A549 (cell line): ENCODE data around the gene KCNQ1OT1. TPM values are rescaled to one million over a fixed set of nuclear protein-coding genes. Genes with fewer than 3 reads are reported as not detected.

Source experiments
- ATAC-seq, 2 experiments: fragments of 200-7000 bp in 1 of 2; fragments of >200 bp in 1 of 2; cut with Nextera tagmentation in 1 of 2; cut with Tn5 transposase in 1 of 2; 3 replicates each; pipeline versions ENCODE4 v1.8.0 to v1.9.1; 2018 to 2020; ENCODE audit warnings: mild to moderate bottlenecking in 1 of 2, moderate library complexity in 1 of 2
- CTCF ChIA-PET: fragments of 300-600 bp; sonication (Branson Sonifier 250); formaldehyde crosslinking; extraction: SDS; loops from one replicate; lab custom pipeline; 2021; ENCODE audit warnings: antibody characterized with exemption, inconsistent platforms; lab: Yijun Ruan, JAX
- POLR2A ChIA-PET: fragments of 350-600 bp; formaldehyde crosslinking; extraction: SDS; loops from one replicate; lab custom pipeline; 2021; ENCODE audit warnings: antibody characterized with exemption, inconsistent platforms; lab: Yijun Ruan, JAX
- DNase-seq, 2 experiments: peaks; one replicate each; pipeline versions ENCODE4 v3.0.0 to v3.0.0-alpha.2; 2011 to 2016; ENCODE audit warnings: low read depth in 1 of 2, low spot score in 1 of 2
- FAIRE-seq: peaks from 2 replicates; lab custom pipeline; 2011; peaks lifted over from hg19 to GRCh38; lab: Jason Lieb, UNC
- H3K27ac ChIP-seq, 2 experiments: fragments of >200 bp; sonication (Bioruptor Twin); formaldehyde crosslinking; 3 replicates each; pipeline ENCODE4 v1.5.1; 2016 to 2017
- H3K4me1 ChIP-seq: fragments of >200 bp; sonication (Bioruptor Twin); formaldehyde crosslinking; 3 replicates; pipeline ENCODE4 v1.6.1; 2016
- H3K4me2 ChIP-seq: fragments of >200 bp; sonication (Bioruptor Twin); formaldehyde crosslinking; 3 replicates; pipeline ENCODE4 v1.6.1; 2016
- H3K4me3 ChIP-seq: fragments of >200 bp; sonication (Bioruptor Twin); formaldehyde crosslinking; 3 replicates; pipeline ENCODE4 v1.5.1; 2016
- H3K9me3 ChIP-seq: fragments of >200 bp; sonication (Bioruptor Twin); formaldehyde crosslinking; 3 replicates; pipeline ENCODE4 v1.6.1; 2016
- CBX8 ChIP-seq: fragments of 200-600 bp; sonication (generic); IDR thresholded peaks from 2 replicates; pipeline ENCODE4 v1.6.1; 2016
- CHD2 ChIP-seq: fragments of 150-350 bp; IDR thresholded peaks from 2 replicates; pipeline ENCODE4 v1.6.1; 2014; ENCODE audit warnings: low read length; ENCODE audit not compliant: partially characterized antibody
- CHD4 ChIP-seq: fragments of 200-600 bp; sonication (generic); IDR thresholded peaks from 2 replicates; pipeline ENCODE4 v1.6.1; 2016; ENCODE audit warnings: antibody characterized with exemption, mild to moderate bottlenecking, borderline replicate concordance
- CTCF ChIP-seq: fragments of >200 bp; sonication (Bioruptor Twin); formaldehyde crosslinking; IDR thresholded peaks from 3 replicates; pipeline ENCODE4 v1.5.1; 2016
- ELK1 ChIP-seq: fragments of 150-350 bp; IDR thresholded peaks from 2 replicates; pipeline ENCODE4 v1.6.1; 2014; ENCODE audit warnings: low read depth, mild to moderate bottlenecking, low read length
- EP300 ChIP-seq, 2 experiments: fragments of >200 bp; sonication (Bioruptor Twin); formaldehyde crosslinking; IDR thresholded peaks; 2 replicates in 1 of 2; 3 replicates in 1 of 2; pipeline ENCODE4 v1.6.1; 2016 to 2017
- ESRRA ChIP-seq: fragments of 150-350 bp; IDR thresholded peaks from 2 replicates; pipeline ENCODE4 v1.6.1; 2014; ENCODE audit warnings: mild to moderate bottlenecking, low read length, borderline replicate concordance
- FOSB ChIP-seq: fragments of 250-450 bp; sonication (Bioruptor Pico); IDR thresholded peaks from 2 replicates; pipeline ENCODE4 v1.5.0; 2020; ENCODE audit warnings: mild to moderate bottlenecking, moderate library complexity
- GATA3 ChIP-seq: IDR thresholded peaks from 2 replicates; pipeline ENCODE4 v1.6.1; 2012; ENCODE audit warnings: borderline replicate concordance
- HDAC2 ChIP-seq: fragments of 200-600 bp; sonication (generic); IDR thresholded peaks from 2 replicates; pipeline ENCODE4 v1.6.1; 2016
- HMGXB4 ChIP-seq: fragments of 250-450 bp; sonication (Bioruptor Pico); IDR thresholded peaks from 2 replicates; pipeline ENCODE4 v1.5.0; 2021; ENCODE audit warnings: mild to moderate bottlenecking, moderate library complexity, borderline replicate concordance
- HOXA7 ChIP-seq: fragments of 250-450 bp; sonication (Bioruptor Pico); IDR thresholded peaks from 2 replicates; pipeline ENCODE4 v1.5.0; 2020; ENCODE audit warnings: mild to moderate bottlenecking, moderate library complexity
- HOXB13 ChIP-seq: fragments of 250-450 bp; sonication (Bioruptor Pico); IDR thresholded peaks from 2 replicates; pipeline ENCODE4 v1.5.0; 2020; ENCODE audit warnings: low read depth, mild to moderate bottlenecking, moderate library complexity
- JUN ChIP-seq, 2 experiments: fragments of >200 bp; sonication (Bioruptor Twin); formaldehyde crosslinking; IDR thresholded peaks; 2 replicates in 1 of 2; 3 replicates in 1 of 2; pipeline ENCODE4 v1.6.1; 2016 to 2017
- MAFK ChIP-seq: fragments of 450-650 bp; IDR thresholded peaks from 2 replicates; pipeline ENCODE4 v1.6.1; 2014; ENCODE audit not compliant: partially characterized antibody
- MAZ ChIP-seq: fragments of 150-350 bp; IDR thresholded peaks from 2 replicates; pipeline ENCODE4 v1.6.1; 2014; ENCODE audit warnings: antibody characterized with exemption, low read depth, low read length, borderline replicate concordance
- MYC ChIP-seq: IDR thresholded peaks from 2 replicates; pipeline ENCODE4 v1.6.1; 2012; ENCODE audit warnings: mild to moderate bottlenecking, inconsistent platforms, low read length, improper control_type of control experiment, borderline replicate concordance
- NFE2L2 ChIP-seq: fragments of 150-350 bp; conservative IDR thresholded peaks from 2 replicates; pipeline ENCODE4 v1.6.1; 2014; ENCODE audit warnings: low read length
- NPAS2 ChIP-seq: fragments of 250-450 bp; sonication (Bioruptor Pico); IDR thresholded peaks from 2 replicates; pipeline ENCODE4 v1.8.0; 2022; ENCODE audit warnings: mild to moderate bottlenecking, moderate library complexity, borderline replicate concordance
- NR3C1 ChIP-seq: fragments of >200 bp; sonication (Bioruptor Twin); formaldehyde crosslinking; IDR thresholded peaks from 3 replicates; pipeline ENCODE4 v1.6.1; 2017
- PBX3 ChIP-seq: IDR thresholded peaks from 2 replicates; pipeline ENCODE4 v1.6.1; 2012
- POLR2A ChIP-seq: IDR thresholded peaks from 2 replicates; pipeline ENCODE4 v1.6.1; 2012; ENCODE audit warnings: mild to moderate bottlenecking, low read length
- RNF2 ChIP-seq: fragments of 200-600 bp; sonication (generic); IDR thresholded peaks from 2 replicates; pipeline ENCODE4 v1.6.1; 2016; ENCODE audit warnings: low read depth, mild to moderate bottlenecking, antibody characterized with exemption, moderate library complexity, borderline replicate concordance
- SREBF2 ChIP-seq: fragments of 450-650 bp; IDR thresholded peaks from 2 replicates; pipeline ENCODE4 v1.6.1; 2014; ENCODE audit warnings: mild to moderate bottlenecking, moderate library complexity
- ZC3H11A ChIP-seq: fragments of 450-650 bp; IDR thresholded peaks from 2 replicates; pipeline ENCODE4 v1.6.1; 2014; ENCODE audit warnings: antibody characterized with exemption, mild to moderate bottlenecking
- ZFP36 ChIP-seq: fragments of 450-650 bp; IDR thresholded peaks from 2 replicates; pipeline ENCODE4 v1.6.1; 2014; ENCODE audit warnings: borderline replicate concordance; ENCODE audit not compliant: partially characterized antibody
- ZSCAN20 ChIP-seq: fragments of 250-450 bp; sonication (Bioruptor Pico); IDR thresholded peaks from 2 replicates; pipeline ENCODE4 v1.8.0; 2022; ENCODE audit warnings: mild to moderate bottlenecking, moderate library complexity
- WGBS: methylation state at CpG from one replicate; pipeline ENCODE4 v1.1.6; 2017; ENCODE audit errors: missing lambda C conversion rate; 5-methylcytosine and 5-hydroxymethylcytosine counted together
- polyA plus RNA-seq, 4 experiments: library from polyadenylated mRNA; depleted of rRNA in 3 of 4; stranded (reverse); fragments of >200 nt; fragmentation: RNase III in 1 of 4; extraction: RNeasy Plus Mini Kit Qiagen cat#74134 plus additional on column Dnase treatment in 1 of 4; gene quantifications; 2 replicates in 3 of 4; 3 replicates in 1 of 4; pipeline ENCODE4 v1.2.3, GENCODE V29; 2011 to 2017
- TF ChIP-seq, protein P1 (sequence below): fragments of 250-450 bp; sonication (Bioruptor Pico); IDR thresholded peaks from 2 replicates; pipeline ENCODE4 v1.5.0; 2020; ENCODE audit warnings: low read depth, mild to moderate bottlenecking, moderate library complexity

Gene KCNQ1OT1
- polyA plus RNA-seq, 2 of the 4 experiments (the other 2 are of a cell fraction), result 0.03 to 0.13 TPM

DNA sequence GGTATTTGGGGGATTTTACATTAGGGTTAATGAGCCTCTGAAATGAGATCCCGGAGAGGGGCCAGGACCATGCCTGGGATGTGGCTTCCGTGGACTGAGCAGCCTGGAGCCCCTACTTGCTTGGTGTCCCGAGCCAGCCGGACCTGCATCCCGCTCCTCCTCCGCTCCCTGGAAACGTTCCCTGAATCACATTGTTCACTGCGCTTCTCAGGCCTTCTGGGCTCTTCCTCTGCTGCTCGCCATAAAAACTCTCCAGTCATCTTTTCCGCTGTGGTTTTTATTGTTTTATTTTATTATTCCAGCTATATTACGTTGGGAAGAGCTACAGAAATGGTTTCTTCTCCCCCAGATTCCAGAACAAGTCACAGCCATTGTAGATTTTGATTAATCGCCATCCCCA lies 13.3 kb upstream of the KCNQ1OT1 start:
- DNase-seq (no peak), ATAC-seq (no peak), FAIRE-seq (no peak)
- Histone ChIP-seq H3K4me1 (no peaks in the 10 kb centered on the region), H3K27ac (no peak overlapping the region), H3K4me3 (no peak overlapping the region), H3K4me2 (no peak overlapping the region), H3K9me3 (no peaks in the 10 kb centered on the region)
- 61% methylated on average over 12 of the region's 12 CpGs for WGBS
- CTCF ChIA-PET, result interaction anchor here (1.3 kb wide), 1 partner anchor 11 kb away, joined by 5 read pairs; no protein-coding TSS in a partner anchor
- TF ChIP-seq NPAS2 (CRISPR knock-in tag) (no peak), CHD4 (no peak), RNF2 (no peak), MAFK (no peak), HDAC2 (no peak), CHD2 (no peak), HMGXB4 (CRISPR knock-in tag) (no peak), MYC (no peak), JUN (IDR thresholded peaks at IDR 0.05) (no peak), ZFP36 (no peak), MAZ (no peak), HOXA7 (no peak), EP300 (IDR thresholded peaks at IDR 0.05) (no peak)
- TF ChIP-seq, protein P1, sequence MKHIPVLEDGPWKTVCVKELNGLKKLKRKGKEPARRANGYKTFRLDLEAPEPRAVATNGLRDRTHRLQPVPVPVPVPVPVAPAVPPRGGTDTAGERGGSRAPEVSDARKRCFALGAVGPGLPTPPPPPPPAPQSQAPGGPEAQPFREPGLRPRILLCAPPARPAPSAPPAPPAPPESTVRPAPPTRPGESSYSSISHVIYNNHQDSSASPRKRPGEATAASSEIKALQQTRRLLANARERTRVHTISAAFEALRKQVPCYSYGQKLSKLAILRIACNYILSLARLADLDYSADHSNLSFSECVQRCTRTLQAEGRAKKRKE (CRISPR knock-in tag), result no peak
- POLR2A ChIA-PET, result no interaction called here

GRCh38 chr11:2711161-2711560 lies 11.4 kb upstream of the KCNQ1OT1 start:
- H3K4me2 ChIP-seq, result no peak overlapping the region
- H3K4me3 ChIP-seq, result no peak overlapping the region
- no peak for FAIRE-seq
- DNase-seq, result no peak
- ATAC-seq, result no peak
- CTCF ChIA-PET, result interaction anchor here (0.6 kb wide), 1 partner anchor 207 kb away, joined by 3 read pairs; no protein-coding TSS in a partner anchor
- WGBS, result 72% methylated on average over 6 of the region's 6 CpGs
- POLR2A ChIA-PET, result no interaction called here
- no peak overlapping the region for H3K27ac ChIP-seq
- H3K9me3 ChIP-seq, result no peaks in the 10 kb centered on the region
- H3K4me1 ChIP-seq, result no peaks in the 10 kb centered on the region
- no peak for TF ChIP-seq RNF2
- TF ChIP-seq HOXB13 (CRISPR knock-in tag), result no peak
- TF ChIP-seq POLR2A, result no peak
- no peak for TF ChIP-seq ZC3H11A
- TF ChIP-seq CTCF, result no peak
- no peak for TF ChIP-seq CHD2
- no peak for TF ChIP-seq EP300 (IDR thresholded peaks at IDR 0.05)
- TF ChIP-seq JUN (IDR thresholded peaks at IDR 0.05), result no peak
- TF ChIP-seq ZSCAN20 (CRISPR knock-in tag), result no peak
- TF ChIP-seq NR3C1, result no peak
- TF ChIP-seq FOSB, result no peak
- no peak for TF ChIP-seq ELK1
- TF ChIP-seq SREBF2, result no peak
- no peak for TF ChIP-seq CBX8
- TF ChIP-seq PBX3, result no peak
- TF ChIP-seq CHD4, result no peak
- no peak for TF ChIP-seq NFE2L2
- no peak for TF ChIP-seq ZFP36
- TF ChIP-seq GATA3, result no peak
- TF ChIP-seq ESRRA, result no peak
